K562 (cell line): Measurements from ENCODE around the gene POLR1B. TPM values are rescaled to one million over a fixed set of nuclear protein-coding genes. Genes with fewer than 3 reads are reported as not detected.

ENCODE experiments used
- ADNP ChIP-seq: fragments of 200-800 bp; sonication (Bioruptor generic); IDR thresholded peaks from 2 replicates; pipeline ENCODE4 v1.6.1; 2016; ENCODE audit warnings: missing genetic modification characterization, missing compliant biosample characterization
- ARNT ChIP-seq, 2 experiments: fragments of 450-650 bp; IDR thresholded peaks; 2 replicates each; pipeline ENCODE4 v1.6.1; 2016; ENCODE audit warnings: mild to moderate bottlenecking in 1 of 2
- BCOR ChIP-seq: fragments of 450-650 bp; IDR thresholded peaks from 2 replicates; pipeline ENCODE4 v1.6.1; 2016
- COPS2 ChIP-seq: fragments of 450-650 bp; conservative IDR thresholded peaks from 2 replicates; pipeline ENCODE4 v1.6.1; 2016; ENCODE audit warnings: mild to moderate bottlenecking, moderate library complexity
- CREBBP ChIP-seq: IDR thresholded peaks from one replicate; pipeline ENCODE4 v1.6.1; 2012; ENCODE audit warnings: low read depth, mild to moderate bottlenecking, control low read depth, inconsistent platforms, low read length
- DNMT1 ChIP-seq: fragments of 450-650 bp; IDR thresholded peaks from 2 replicates; pipeline ENCODE4 v1.6.1; 2016; ENCODE audit warnings: antibody characterized with exemption, mild to moderate bottlenecking
- IRF1 ChIP-seq: sonication (generic); formaldehyde crosslinking; IDR thresholded peaks from 2 replicates; pipeline ENCODE4 v1.8.0; 2022; ENCODE audit warnings: missing genetic modification reagents, mild to moderate bottlenecking, borderline replicate concordance
- NBN ChIP-seq: fragments of 450-650 bp; IDR thresholded peaks from 2 replicates; pipeline ENCODE4 v1.6.1; 2016; ENCODE audit warnings: low read depth, mild to moderate bottlenecking
- NR3C1 ChIP-seq: sonication (generic); formaldehyde crosslinking; IDR thresholded peaks from 2 replicates; pipeline ENCODE4 v1.8.1; 2022; ENCODE audit warnings: missing genetic modification reagents
- RAD51 ChIP-seq: fragments of 450-650 bp; IDR thresholded peaks from 2 replicates; pipeline ENCODE4 v1.7.1; 2016; ENCODE audit warnings: low read depth, mild to moderate bottlenecking, borderline replicate concordance
- SMAD2 ChIP-seq: fragments of 150-350 bp; IDR thresholded peaks from 2 replicates; pipeline ENCODE4 v1.6.1; 2014; ENCODE audit warnings: low read depth, mild to moderate bottlenecking, low read length
- SP2 ChIP-seq: IDR thresholded peaks from 2 replicates; pipeline ENCODE4 v1.6.1; 2011; ENCODE audit warnings: mild to moderate bottlenecking, low read depth, low read length, moderate library complexity; ENCODE audit not compliant: poor library complexity, severe bottlenecking; ENCODE audit errors: extremely low read depth
- STAT5A ChIP-seq: IDR thresholded peaks from 2 replicates; pipeline ENCODE4 v1.6.1; 2012; ENCODE audit warnings: low read length, inconsistent platforms, borderline replicate concordance
- ZBTB2 ChIP-seq: fragments of 450-650 bp; IDR thresholded peaks from 2 replicates; pipeline ENCODE4 v1.6.1; 2016; ENCODE audit warnings: antibody characterized with exemption
- ZNF23 ChIP-seq: fragments of 250-450 bp; sonication (Bioruptor Pico); IDR thresholded peaks from 2 replicates; pipeline ENCODE4 v1.4.0; 2020; ENCODE audit warnings: mild to moderate bottlenecking
- ZNF280B ChIP-seq: fragments of 250-450 bp; sonication (Bioruptor Pico); IDR thresholded peaks from 2 replicates; pipeline ENCODE4 v1.5.1; 2021; ENCODE audit warnings: mild to moderate bottlenecking
- ZNF444 ChIP-seq: fragments of 250-450 bp; sonication (Bioruptor Pico); IDR thresholded peaks from 2 replicates; pipeline ENCODE4 v1.4.0; 2020; ENCODE audit warnings: mild to moderate bottlenecking, moderate library complexity
- polyA plus RNA-seq, 8 experiments: library from polyadenylated mRNA; depleted of rRNA in 4 of 8; stranded (reverse) in 5 of 8; unstranded in 3 of 8; fragments of >200 nt; fragmentation: Nextera tagmentation in 2 of 8; fragmentation: Illumina TruSeq in 1 of 8; extraction: Ambion mirVana in 2 of 8; extraction: Trizol in 1 of 8; gene quantifications; 2 replicates each; pipeline versions ENCODE4 v1.2.1 to v1.2.3, GENCODE V29; 2011 to 2014; ENCODE audit warnings: inconsistent platforms in 1 of 8, missing spikeins in 1 of 8
- total RNA-seq, 7 experiments: library from RNA; depleted of rRNA in 6 of 7; stranded (reverse); fragments of >200 nt in 6 of 7; fragmentation: Illumina TruSeq in 2 of 7; extraction: Trizol in 2 of 7; gene quantifications; 2 replicates each; pipeline versions ENCODE4 v1.2.1 to v1.2.3, GENCODE V29; 2011 to 2021; ENCODE audit warnings: low replicate concordance in 1 of 7
- TF ChIP-seq, protein P1 (sequence below): fragments of 450-650 bp; conservative IDR thresholded peaks from 2 replicates; pipeline ENCODE4 v1.6.1; 2016; ENCODE audit warnings: missing genetic modification characterization, low read depth, mild to moderate bottlenecking, control low read depth, missing compliant biosample characterization
- TF ChIP-seq, protein P2 (sequence below): fragments of 250-450 bp; sonication (Bioruptor Pico); IDR thresholded peaks from 2 replicates; pipeline ENCODE4 v1.5.0; 2020; ENCODE audit warnings: mild to moderate bottlenecking, borderline replicate concordance
- TF ChIP-seq, protein P3 (sequence below): IDR thresholded peaks from 3 replicates; pipeline ENCODE4 v1.6.1; 2011; ENCODE audit warnings: borderline replicate concordance, mild to moderate bottlenecking; ENCODE audit not compliant: insufficient read length, insufficient read depth

POLR1B gene
- total and polyA plus RNA-seq, 9 of the 15 experiments (the other 6 are each of a cell fraction or from before 2014, with no cell fraction given): 19.8 to 55.1 (median 40.2) TPM

GRCh38 chr2:112584134-112584890, 42.0 kb downstream of the POLR1B start, which contains the start of gene CHCHD5 (continued):
- TF ChIP-seq, protein P1, sequence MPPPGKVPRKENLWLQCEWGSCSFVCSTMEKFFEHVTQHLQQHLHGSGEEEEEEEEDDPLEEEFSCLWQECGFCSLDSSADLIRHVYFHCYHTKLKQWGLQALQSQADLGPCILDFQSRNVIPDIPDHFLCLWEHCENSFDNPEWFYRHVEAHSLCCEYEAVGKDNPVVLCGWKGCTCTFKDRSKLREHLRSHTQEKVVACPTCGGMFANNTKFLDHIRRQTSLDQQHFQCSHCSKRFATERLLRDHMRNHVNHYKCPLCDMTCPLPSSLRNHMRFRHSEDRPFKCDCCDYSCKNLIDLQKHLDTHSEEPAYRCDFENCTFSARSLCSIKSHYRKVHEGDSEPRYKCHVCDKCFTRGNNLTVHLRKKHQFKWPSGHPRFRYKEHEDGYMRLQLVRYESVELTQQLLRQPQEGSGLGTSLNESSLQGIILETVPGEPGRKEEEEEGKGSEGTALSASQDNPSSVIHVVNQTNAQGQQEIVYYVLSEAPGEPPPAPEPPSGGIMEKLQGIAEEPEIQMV (tag): no peak
- TF ChIP-seq ARNT (IDR thresholded peaks at IDR 0.05) (no peak), RAD51 (no peak), SMAD2 (no peak), NR3C1 (CRISPR knock-in tag) (no peak), ADNP (tag) (no peak), ZNF444 (CRISPR knock-in tag) (no peak), ZNF280B (CRISPR knock-in tag) (no peak), SP2 (no peak), NBN (no peak), ZBTB2 (no peak), IRF1 (CRISPR knock-in tag) (no peak), BCOR (no peak), COPS2 (no peak), CREBBP (no peak), DNMT1 (no peak), ZNF23 (no peak), STAT5A (no peak)
- TF ChIP-seq, protein P2, sequence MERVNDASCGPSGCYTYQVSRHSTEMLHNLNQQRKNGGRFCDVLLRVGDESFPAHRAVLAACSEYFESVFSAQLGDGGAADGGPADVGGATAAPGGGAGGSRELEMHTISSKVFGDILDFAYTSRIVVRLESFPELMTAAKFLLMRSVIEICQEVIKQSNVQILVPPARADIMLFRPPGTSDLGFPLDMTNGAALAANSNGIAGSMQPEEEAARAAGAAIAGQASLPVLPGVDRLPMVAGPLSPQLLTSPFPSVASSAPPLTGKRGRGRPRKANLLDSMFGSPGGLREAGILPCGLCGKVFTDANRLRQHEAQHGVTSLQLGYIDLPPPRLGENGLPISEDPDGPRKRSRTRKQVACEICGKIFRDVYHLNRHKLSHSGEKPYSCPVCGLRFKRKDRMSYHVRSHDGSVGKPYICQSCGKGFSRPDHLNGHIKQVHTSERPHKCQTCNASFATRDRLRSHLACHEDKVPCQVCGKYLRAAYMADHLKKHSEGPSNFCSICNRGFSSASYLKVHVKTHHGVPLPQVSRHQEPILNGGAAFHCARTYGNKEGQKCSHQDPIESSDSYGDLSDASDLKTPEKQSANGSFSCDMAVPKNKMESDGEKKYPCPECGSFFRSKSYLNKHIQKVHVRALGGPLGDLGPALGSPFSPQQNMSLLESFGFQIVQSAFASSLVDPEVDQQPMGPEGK (CRISPR knock-in tag): no peak
- TF ChIP-seq, protein P3, sequence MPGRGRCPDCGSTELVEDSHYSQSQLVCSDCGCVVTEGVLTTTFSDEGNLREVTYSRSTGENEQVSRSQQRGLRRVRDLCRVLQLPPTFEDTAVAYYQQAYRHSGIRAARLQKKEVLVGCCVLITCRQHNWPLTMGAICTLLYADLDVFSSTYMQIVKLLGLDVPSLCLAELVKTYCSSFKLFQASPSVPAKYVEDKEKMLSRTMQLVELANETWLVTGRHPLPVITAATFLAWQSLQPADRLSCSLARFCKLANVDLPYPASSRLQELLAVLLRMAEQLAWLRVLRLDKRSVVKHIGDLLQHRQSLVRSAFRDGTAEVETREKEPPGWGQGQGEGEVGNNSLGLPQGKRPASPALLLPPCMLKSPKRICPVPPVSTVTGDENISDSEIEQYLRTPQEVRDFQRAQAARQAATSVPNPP: no peak
